Activated CD4-positive, CD25-positive, alpha-beta regulatory T cell treated with anti-CD3 and anti-CD28 coated beads, Interleukin-2, amount 50 U/mL, for 16 hours (primary cell): ENCODE data around the gene SLC7A5.
"Not testable (repeated sequence)": the region's sequence is repeated elsewhere in the genome, so short reads cannot be mapped to it uniquely, and the experiment has no call there.

Experiments used
- DNase-seq: peaks from one replicate; pipeline ENCODE4 v3.0.0-alpha.2; 2020; ENCODE audit warnings: low read depth, low spot score

SLC7A5 gene

DNA sequence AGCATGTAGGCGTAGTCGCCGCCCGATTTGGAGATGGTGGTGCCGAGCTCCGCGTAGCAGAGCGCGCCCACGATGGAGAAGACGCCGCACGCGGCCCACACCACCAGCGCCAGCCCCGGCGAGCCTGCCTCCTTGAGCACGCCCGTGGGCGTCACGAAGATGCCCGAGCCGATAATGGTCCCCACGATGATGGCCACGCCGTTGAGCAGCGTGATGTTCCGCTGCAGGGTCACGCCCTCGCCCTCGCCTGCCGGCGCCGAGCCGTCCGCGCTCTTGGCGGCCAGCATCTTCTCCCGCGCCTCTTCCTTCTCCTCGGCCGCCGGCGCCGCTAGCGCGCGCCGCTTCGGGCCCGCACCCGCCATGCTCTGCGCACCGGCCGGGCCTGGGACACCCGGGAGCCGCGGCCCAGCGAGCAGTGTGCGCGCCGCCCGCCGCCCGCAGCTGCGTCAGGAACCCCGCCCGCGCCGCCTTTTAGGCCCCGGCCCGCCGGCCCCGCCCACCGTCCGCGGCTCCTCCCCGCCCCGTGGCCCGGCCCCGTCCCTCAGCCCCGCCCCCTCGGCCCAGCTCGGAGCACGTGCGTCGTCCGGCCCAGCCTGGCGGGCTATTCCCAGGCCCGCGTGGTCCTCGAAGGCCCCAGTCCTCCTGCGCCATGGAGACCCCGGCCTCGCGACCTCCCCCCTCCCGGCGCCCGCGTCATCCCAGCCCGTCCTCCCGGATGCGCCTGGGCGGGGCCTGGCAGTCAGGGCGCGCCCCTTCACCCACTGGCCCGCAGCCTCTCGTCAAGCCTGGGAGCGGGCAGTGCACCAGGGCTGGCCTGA lies at the start of gene SLC7A5:
SLC7A5 (minus strand) TSS at position 447 of the 818 bp plus-strand sequence; CDS start at position 362, 85 bp downstream.
- peak; percentile 74 for DNase-seq

DNA sequence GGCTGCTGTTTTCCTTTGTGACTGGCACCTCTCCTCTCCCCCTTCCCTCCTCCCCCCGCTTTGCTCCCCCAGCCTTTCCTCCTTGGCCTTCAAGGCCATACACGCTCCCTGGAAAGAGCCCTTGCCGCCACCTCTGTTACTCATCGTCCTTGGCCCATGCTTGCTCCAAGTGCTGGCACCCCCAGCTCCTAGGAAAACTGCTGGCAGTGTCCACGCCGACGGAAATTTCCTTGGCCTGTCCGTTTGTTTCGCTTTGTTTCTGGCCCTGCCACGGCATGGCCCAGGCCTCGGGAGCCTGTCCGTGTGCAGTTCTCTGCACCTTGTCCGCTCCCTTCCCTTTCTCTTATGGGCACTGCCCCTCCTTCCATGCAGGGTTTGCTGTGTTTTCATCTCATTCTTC lies 49.0 kb upstream of the SLC7A5 start:
- DNase-seq, result no peak

DNA sequence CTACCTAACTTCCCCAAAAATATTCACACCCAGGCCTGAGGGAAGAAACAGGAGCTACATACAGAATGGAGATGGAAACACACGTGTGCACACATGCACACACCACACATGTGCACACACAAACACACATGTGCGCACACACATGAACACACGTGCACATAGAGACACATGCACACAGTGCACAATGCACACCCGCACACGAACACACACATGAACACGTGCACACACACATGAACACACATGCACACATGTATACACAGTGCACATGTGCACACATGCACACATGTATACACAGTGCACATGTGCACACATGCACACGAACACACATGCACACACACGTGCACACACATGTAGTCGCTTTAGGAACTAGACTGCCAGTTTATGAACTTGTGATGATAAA lies 48.2 kb upstream of the SLC7A5 start:
- DNase-seq, result no peak

DNA sequence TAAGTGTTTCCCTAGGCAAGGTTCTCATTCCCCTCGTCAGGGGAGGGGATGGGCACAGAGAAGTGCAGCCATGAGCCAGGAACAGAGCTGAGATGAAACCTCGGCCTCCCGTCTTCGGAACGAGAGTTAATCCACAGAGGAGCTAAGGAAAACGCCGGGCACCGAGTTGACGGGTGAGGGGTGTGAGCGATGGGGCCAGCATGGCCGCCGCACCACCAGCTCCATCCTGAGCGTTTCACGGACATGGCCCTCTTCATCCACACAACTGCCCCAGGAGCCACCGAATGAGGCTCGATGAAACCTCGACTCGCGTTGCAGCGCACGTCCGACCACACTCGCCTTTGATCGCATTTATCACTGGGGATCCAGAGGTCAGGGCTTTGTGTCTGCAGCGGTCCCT lies 45.5 kb upstream of the SLC7A5 start:
- DNase-seq, result no peak

DNA sequence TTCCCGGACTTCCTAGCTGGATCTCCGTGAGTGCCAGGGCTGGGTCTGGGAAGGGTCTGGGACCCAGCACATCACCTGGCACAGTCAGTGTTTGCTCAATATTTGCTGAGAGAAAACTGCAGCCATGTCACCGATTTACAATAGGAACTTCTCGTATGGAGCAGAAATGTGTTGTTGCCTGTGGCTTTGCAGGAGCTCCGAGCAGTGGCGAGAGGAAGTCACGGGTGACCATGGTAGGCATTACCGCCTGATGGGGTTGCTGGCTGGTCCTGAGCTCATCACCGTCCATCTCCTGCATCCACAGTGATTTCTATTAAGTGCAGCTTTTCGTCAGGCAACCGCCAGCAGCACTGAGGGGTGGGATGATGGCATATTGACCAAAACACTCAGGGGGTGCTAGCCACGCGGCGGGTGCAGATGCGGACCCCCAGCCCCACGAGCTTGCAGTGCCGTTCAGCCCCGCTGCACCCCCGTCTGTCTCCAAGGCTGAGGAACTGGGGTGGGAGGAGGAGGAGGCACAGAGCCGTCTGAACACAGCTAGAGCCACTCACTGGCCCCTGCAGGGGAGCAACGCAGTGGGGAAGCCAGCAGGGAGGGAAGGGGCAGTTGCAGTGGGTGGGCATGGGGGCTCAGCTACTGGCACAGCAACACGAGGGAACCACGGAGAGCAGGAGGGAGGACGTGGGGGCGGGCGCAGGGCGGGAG lies 44.9 kb upstream of the SLC7A5 start:
- DNase-seq, result not testable (repeated sequence)

DNA sequence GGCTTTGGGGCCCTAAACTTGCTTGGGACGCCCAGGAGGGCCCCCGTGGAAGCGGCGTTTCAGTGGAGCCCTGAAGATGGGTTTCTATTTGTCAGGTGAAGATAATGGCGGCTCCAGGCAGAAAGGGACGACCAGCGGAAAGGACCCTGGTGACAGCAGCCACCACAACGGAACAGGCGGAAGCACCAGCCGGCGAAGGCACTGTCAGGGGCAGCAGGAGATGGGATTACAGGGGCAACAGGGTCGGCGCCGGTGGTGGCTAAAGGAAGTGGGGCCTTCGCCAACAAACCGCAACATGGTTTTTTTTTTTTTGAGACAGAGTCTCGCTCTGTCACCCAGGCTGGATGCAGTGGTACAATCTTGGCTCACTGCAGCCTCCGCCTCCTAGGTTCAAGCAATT lies 43.4 kb upstream of the SLC7A5 start:
- DNase-seq, result not testable (repeated sequence)

DNA sequence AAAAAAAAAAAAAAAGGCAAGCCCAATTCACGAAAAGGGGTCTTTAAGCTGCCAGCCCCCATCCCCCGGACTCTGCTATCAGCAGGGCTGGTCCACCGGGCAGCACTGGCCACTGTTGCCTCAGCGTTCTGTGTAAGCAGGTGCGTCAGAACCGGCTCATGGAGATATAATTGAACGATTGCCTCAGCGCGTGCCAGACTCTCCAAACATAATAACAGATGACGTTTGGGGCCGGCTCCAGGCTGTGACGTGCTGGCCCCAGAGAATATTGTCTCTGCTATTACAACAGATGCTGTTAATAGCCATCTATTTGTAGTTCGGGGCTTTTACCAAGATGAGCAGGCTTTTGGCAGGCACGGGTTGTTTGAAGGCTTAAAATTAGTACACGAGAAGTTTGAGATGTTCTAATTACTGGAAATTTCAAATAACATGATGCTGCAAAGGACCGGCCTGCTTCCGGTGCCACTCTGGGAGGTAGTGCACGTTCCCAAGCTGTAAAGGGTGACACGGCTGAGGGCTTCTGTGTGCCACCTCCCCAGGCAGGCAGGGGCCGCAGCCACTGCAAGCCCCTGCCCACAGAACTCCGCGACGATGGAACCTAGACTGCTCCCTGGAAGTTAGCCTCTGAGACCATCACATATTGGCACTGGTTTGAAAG lies 41.9 kb upstream of the SLC7A5 start:
- not testable (repeated sequence) for DNase-seq

DNA sequence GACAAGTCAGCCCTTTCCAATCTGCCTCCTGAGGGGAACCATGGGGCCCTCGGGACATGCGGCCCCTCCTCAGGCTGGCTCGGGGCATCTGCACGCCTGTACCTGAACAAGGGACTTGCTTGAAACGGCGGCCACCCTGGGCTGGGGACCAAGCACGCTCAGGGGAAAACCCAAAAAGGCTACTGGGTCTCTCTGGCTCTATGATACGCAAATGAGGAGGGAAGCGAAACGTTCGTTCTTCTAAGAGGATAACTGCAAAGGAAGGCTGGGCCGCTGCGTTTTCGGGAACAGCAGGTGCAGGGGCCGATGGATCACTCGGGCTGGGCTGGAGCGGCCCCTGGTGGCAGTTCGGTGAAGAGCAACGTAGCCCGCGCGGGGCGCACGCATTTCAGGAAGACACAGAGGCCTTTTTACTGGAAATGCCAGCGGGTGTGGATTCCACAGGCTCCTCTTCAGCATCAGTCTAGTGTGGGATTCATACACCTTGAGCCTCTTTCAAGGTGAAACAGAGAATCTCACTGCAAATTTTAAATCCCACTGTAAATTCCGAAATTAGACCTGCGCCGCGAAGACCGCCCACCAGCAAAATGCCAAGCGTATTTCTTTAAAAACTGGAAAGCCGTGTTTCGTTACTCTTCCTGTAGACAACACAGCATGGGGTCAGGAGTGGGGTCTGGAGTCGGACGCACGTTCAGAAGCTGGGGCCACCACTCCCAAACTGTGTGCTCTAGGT lies 40.1 kb upstream of the SLC7A5 start:
- peak; percentile 65 for DNase-seq

DNA sequence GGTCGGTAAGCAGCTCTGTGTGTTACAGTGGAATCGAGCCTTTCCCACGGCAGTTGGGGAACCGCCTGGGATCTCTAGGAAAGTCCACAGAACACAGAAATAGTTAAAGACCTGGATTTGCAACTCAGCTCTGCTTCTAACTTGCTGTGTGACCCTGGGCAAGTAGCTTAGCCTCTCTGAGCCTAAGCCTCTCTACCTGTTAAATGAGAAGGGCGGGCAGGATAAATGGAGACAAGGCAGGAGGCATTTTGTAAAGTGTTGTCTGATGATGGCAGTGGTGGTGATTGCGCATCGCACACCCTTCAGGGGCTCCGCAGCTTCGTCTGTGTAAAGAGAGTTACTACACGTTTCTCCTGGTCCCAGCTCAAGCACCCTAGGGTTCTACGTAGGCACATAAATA lies 38.8 kb upstream of the SLC7A5 start:
- DNase-seq, result not testable (repeated sequence)

DNA sequence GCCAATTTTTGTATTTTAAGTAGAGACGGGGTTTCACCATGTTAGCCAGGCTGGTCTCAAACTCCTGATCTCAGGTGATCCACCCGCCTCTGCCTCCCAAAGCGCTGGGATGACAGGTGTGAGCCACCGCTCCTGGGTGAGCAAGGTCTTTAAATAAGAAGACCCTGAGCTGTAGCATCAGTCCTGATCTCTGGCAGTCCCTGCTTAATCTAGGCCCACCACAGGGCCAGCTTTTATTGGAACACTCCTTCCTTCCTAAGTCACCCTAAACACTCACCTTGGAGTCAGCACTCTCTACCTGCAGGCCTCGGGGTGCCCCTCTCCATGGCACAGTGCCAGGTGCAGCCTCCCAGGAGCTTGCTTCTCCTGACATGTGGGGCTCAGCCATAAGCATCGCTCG lies 36.2 kb upstream of the SLC7A5 start:
- not testable (repeated sequence) for DNase-seq

DNA sequence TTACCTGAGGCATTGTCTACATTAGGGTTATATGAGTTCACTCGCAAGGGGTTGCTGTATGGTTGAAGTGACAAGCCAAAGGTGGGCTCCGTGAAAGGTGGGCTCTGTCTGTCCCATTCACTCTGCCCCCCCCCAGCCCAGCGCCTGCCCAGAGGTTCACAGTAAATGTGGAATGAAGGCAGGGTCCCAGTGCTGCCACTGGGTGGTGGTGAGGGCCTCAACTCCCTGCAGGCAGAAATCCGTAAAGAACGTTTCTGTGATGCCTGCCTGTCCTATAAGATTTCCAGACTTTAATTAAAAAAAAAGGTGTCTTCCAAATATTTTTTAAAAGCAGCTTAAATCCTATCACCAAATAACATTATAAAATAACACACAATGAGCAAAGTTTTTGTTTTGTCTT lies 35.7 kb upstream of the SLC7A5 start:
- not testable (repeated sequence) for DNase-seq

DNA sequence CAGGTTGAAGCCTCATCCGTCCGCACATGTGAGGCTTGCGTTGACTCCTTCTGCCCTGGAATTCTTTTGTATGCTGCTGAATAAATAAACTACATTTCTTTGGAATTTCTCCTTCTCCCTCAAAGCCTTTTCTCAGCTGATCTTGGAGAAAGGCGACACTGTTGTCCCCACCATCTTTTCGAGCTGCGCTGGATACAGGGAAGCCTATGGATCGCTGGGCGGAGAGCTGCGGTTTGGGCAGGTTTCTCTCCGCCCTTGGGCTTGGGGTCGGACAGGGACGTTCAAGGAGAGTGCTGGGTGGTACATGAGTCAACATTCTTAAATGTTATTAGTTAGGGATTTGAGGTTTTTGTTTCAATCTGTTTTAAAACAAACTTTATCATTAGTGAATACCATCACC lies 31.2 kb upstream of the SLC7A5 start:
- DNase-seq, result not testable (repeated sequence)

DNA sequence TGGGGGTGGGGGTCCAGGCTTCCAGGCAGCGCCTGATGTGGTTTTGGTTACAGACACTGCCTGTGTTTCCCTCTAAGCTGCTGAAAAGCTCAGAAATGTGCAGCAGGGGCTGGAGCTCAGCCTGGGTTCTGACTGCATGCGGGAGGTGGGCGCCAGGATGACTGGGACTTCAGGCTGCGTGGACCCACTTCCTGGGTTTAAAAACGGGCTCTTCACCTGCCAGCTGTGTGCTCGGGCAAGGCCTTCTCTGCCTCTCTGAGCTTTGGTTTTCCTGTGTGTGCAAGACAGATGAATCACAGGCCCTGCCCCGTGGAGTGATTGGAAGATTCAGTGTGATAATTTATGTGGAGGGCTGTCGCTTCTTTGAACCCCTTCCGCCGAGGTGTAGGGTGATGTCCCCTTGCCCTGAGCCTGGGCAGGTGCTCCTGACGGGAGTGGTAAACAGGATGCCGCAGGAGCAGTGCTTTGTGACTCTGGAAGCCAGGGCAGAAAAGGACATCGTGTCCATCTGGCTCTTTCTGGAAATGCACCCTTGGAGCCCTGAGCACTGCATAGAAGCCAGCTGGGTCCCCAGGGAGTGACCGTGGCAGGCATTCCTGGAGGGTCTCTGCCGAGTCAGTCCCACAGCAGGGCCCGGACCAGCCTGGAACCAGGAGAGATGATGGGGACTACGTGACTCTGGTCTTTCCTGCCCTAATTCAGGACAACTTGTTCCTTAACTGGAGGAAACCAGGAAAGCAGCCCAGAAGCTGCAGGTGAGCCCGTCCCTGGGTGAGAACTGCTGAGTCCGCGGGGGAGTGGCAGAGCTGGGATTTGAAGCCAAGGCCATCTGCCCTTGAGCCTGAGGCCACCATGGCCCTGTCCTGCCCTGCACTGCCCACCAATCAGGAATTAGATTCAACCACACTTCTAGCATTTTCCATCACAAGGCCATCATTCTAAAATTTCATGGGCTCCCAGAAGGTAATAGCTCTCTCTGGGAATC lies 28.5 kb upstream of the SLC7A5 start:
- DNase-seq, result peak; percentile 21

DNA sequence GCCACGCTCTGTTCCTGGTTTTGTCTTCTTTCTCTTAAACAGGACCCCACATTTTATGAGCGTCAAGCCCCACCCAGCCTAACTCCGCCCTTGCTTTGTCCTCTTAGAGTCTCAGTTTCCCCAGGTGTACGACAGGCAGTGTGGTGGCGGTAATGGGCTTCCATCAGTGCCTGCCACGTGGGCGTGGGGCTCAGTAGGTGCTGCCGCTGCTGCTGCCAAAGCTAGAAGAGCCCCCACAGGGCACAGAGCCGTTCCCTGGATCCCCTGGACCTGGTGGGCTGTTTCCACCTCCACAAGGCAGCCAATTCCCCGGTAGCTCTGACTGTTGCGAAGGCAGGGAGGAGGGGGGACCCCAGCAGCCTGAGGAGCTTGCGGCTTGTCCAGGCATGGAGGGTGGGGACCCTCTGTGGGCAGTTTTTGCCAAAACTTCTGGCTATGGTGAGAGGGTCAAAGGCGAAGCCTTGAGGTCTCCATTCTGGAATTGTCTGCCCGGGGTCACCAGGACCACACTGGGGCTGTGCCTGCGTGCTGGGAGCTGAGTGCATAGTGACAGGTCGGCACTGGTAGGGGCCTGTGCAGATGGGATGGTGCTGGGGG lies 27.7 kb upstream of the SLC7A5 start:
- DNase-seq, result not testable (repeated sequence)

DNA sequence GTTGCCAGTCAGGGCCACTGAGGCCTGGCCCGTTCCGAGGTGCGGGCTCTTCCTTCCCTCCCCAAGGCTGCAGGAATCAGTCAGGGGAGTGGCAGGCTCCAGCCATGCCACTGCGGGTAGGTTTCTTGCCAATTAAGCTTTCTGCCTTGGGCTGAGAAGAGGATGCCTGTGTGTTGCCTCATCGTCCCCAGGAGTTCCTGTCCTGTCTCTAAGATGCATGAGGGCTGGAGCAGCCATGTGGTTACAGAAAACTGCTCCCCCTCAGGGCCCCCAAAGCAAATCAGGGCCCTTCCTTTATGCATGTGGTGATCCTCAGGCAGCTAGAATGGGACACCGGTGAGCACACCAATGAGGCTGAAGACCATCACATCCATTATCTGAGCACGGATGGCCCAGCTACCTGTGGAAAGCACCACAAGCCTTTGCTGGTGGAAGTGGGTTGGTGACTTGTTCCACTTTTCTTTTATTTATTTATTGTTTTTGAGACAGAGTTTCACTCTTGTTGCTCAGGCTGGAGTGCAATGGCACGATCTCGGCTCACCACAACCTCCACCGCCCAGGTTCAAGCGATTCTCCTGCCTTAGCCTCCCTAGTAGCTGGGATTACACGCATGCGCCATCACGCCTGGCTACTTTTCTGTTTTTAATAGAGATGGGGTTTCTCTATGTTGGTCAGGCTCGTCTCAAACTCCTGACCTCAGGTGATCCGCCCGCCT lies 27.0 kb upstream of the SLC7A5 start:
- DNase-seq, result not testable (repeated sequence)

DNA sequence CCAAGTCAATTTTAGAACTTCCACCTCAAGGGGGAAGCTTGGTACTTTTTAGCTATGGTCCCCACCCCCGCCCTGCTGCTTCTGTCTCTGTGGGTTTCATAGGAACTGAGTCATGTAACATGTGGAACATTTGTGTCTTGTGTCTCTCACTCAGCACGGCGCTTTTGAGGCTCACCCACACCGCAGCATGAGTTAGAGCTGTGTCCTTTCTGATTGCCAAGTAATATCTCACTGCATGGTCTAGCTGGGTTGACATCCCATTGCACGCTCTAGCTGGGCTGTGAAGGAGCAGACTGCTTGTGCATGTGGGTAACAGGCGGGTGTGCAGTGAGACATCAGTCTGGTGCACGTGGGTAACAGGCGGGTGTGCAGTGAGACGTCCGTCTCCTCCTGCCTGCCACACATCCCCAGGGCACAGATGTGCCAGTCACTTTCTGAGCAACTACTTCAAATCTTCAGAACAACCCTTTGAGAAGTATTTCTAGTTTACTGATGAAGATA lies 26.4 kb upstream of the SLC7A5 start:
- DNase-seq, result peak; percentile 61

DNA sequence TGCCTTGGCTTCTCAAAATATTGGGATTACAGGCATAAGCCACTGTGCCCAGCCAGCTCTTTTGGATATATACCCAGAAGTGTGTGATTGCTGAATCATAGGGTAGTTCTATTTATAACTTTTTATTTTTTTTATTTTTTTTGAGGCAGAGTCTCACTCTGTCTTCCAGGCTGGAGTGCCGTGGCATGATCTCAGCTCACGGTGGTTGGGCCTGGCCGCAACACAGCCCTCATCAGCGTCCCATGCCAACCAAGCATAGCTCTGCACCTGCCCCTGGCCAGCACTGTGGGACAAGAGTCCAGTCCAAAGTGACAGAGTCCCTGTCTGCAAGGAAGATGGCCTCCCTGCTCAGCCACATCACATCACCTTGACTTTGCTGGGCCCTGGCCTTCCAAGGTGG lies 24.7 kb upstream of the SLC7A5 start:
- DNase-seq, result not testable (repeated sequence)

DNA sequence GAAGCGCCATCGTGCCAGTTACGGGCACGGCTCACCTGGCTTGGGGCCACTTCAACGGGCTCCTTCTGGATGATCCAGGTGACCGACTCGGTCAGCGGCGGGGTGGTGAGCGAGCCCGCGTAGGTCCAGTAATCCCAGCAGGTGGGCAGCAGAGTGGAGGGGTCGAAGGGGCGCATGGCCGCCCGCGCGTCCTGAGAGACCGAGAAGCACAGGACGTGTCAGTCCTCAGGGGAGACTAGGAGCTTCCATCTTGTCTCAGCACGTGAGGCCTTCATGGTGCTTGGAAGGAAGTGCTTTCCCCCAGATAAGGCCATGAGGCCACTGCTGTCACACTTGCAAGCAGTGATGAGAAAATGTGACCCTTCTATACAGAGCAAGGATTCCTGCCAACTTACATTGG lies 22.5 kb upstream of the SLC7A5 start:
- DNase-seq, result no peak

DNA sequence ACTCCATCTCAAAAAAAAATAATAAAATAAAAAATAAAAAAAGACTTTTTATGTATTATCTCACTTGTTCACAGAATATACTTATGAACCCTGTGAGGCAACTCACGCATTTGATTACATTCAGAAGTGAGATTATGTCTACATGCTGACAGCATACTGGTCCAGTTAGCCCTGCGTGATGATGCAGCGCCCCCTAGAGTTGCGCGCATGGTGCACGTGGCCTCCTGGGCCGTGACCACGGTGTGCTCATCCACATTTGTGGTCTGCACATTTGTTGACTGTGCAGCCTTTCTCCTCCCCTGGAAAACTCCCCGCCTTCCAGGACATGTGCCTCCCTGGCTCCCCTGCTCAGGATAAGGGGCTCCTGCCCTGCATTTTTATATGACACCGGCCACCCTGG lies 20.5 kb upstream of the SLC7A5 start:
- DNase-seq, result not testable (repeated sequence)
